Frontal cortex (tissue), 4 donors: ENCODE results near the gene CANT1. TPM values are rescaled to one million over a fixed set of nuclear protein-coding genes. Genes with fewer than 3 reads are reported as not detected.
"Not testable (repeated sequence)": the region's sequence is repeated elsewhere in the genome, so short reads cannot be mapped to it uniquely, and the experiment has no call there.

Experiments used
- DNase-seq, 2 donors: peaks; one replicate each; pipeline ENCODE4 v3.0.0; 2012; ENCODE audit warnings: low spot score in 2 of 2
- FAIRE-seq: peaks from 2 replicates; lab custom pipeline; 2012; peaks lifted over from hg19 to GRCh38; lab: Jason Lieb, UNC
- total RNA-seq: library from RNA; depleted of rRNA; stranded (reverse); fragments of >200 nt; gene quantifications from one replicate; pipeline ENCODE4 v1.2.3, GENCODE V29; 2014
- donor health status: control.
- donor health status: control.
- donor health status: control.

The CANT1 gene
- total RNA-seq, 1 donor from 2014 or later: 17.5 TPM

DNA sequence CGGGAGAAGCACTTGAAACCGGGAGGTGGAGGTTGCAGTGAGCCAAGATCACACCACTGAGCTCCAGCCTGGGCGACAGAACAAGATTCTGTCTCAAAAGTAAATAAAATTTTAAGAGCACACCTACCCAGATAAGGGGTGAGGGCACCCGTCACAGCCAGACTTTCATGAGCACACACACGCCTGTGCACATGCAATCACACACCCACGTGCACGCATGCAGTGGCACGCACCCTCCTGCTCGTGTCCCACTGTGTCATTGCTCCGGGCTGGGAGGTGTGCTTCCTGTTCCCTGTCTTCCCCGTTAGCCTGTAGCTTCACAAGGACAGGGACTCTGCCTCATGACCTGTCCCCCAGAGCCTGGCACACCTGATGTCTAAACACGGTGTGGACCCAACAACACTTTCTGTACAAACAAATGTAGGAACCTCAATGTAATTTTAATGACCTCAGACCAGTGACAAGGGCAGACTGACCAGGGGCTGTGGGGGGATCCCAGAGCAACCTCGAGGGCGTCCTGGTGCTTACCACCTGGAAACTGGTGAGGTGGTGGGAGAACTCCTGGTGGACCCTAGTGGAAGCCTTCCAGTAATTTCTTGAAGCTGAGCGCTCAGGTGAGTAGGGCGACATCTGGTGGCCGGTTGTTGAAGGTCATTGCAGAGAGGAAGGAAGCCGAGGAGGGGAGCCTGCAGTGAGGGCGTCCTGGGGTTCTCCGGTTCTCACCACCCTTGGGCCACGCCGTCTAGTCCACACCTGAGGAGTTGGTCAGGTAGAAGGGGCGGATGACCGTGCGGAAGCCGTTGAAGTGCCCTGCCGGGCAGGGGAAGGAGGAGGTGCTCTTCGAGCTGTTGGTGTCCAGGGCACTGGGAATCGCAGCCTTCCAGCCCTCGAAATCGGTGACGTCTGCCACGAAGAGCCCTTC lies 38.5 kb downstream of the CANT1 start:
- peak; percentile 80 for DNase-seq
- no peak for FAIRE-seq

DNA sequence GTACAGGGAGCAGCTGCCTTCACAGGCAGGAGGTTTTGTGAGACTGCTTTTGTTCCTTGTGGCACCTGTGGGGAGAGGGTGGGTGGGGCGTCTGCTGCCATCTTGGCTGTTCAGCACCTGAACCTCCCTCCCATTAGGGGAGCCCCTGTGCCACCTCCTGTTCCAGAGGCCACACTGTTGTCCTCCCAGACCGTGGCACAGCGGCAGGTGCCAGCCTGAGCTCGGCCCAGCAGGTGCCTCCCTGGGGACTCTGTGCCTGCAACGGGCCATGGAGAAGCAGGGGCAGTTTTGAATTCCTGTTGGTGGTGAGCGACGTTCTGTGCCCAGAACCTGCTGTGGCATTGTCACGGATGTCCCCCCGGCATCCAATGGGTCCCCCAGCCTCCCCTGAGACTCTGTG lies 39.7 kb downstream of the CANT1 start:
- FAIRE-seq: no peak
- DNase-seq: no peak

DNA sequence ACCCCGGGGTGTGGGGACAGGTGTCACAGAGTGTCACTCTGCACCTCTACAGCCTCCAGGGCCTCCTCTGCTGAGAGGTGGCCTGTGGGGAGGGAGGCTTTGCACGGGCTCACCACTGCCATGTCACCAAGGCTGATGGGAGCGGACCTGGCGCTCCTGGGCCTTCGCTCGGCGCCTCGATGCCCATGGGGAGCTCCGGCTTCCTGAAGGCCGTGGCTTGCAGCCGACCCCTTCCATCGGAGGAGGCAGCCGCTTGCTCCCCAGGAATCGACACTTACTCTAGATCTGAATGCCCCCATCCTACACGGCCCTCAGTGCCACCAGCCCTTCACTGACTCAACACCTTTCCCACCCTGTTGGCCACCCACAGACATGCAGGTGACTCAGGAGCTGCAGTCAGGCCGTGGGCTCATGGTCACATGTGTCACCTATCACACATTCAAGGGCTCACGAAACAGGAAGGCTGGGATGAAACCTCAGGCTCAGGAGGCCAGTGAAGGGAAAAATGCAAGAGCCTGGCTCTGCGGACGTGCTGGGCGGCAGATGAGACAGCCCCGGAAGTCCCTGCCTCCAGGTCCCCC lies 41.7 kb downstream of the CANT1 start:
- DNase-seq (no peak), FAIRE-seq (no peak)

DNA sequence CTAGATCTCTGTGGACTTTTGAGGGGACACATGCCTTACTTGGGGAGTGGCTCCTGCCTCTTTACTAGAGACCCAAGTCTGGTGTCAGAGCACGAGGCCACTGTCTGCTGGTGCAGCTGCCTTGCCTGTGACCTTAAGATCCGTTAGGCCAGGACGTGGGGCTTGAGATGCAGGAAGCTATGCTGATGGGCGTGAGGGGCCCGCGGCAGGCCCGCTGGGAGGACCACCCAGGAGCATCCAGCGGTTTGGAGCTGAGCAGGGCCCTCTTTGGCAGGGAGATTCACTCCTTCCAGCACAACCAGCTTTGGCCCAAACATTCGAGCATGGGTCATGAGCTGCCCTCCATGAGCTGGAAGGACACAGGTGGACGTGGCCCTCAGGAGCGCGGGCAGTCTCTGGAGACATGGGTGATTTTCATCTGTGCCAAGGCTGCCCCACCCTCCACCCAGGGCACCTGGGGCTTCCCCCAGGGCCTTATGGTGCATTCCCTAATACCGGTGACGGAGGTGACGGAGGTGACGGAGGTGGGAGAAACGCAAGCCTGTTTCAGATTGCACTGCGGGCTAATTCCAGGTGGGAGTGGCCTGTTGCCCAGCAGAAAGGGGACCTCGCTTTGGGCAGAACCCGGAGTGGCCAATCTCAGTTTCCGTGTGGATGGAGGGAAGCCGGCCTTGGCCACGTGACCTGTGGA lies 42.5 kb downstream of the CANT1 start:
- FAIRE-seq: no peak

DNA sequence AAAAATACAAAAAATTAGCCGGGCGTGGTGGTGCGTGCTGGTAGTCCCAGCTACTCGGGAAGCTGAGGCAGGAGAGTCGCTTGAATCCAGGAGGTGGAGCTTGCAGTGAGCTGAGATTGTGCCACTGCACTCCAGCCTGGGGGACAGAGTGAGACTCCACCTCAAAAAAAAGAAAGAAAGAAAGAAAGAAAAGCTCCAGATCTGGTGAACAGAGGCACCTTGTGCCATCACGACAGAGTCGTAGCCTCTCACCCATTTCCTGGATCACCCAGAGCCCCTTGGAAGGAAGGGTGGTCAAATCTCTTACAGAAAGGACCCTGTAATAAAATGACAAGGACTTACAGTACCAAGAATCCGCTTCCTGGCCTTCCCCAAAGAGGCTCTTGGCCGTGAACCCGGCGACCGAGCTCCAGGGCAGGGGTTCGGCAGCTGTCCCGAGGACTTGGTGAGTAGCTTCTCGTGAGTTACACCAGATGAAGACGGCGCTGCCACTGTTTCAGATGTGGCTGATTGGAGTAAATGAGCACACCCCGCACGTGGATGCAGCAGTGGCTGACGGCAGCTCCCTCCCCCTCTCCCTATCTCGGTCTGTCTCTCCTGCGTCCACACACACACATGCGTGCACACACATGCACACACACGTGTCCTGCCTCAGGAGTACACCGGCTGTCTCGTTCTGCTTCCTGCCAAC lies 43.3 kb downstream of the CANT1 start:
- DNase-seq: no peak
- FAIRE-seq: no peak

More for the DNA sequence above, 42.5 kb downstream of the CANT1 start:
- DNase-seq: no peak

DNA sequence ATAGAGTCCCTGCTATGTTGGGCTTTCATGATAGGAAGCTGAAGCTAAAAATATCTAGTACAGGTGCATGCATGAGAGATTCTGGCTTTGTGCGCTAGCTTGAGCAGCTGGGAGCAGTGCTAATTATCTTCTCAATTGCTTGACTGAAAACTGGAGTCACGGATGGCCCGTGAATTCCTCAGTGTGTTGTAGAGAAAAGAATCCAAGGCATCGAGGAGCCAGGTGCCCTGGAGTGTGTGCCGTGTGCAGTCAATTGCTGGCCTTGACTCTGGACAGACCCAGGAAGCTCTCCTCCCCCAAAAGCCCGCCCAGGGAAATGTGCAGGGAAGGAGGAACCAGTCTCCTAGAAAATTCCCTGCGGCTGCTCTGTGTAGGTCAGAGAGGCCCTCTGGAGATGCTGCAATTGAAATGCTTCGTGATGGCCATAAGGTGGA lies 44.1 kb downstream of the CANT1 start:
- no peak for DNase-seq
- FAIRE-seq: no peak

DNA sequence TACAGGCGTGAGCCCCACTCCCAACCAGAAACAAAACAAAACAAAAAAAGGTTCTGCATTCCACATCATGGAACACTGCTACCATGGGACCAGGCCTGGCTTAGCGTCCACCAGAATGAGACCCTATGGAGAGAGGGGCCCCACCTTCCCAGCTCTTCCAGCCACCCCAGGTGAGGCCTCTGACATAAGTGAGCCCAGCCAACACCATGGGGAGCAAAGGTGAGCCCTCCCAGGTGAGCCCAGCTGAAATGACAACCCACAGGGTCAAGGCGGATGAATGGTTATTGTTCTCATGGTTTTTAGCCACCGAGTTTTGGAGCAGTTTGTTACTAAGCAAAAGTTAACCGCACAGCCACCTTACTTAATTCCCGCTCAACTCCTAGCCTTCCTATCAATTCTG lies 46.2 kb downstream of the CANT1 start:
- no peak for DNase-seq
- FAIRE-seq: no peak

DNA sequence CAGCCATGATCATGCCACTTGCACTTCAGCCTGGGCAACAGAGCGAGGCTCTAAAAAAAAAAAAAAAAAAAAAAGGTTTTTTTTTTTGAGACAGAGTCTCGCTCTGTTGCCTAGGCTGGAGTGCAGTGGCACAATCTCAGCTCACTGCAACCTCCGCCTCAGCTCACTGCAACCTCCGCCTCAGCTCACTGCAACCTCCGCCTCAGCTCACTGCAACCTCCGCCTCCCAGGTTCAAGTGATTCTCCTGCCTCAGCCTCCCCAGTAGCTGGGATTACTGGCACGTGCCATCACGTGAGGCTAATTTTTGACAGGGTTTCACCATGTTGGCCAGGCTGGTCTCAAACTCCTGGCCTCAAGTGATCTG lies 46.6 kb downstream of the CANT1 start:
- not testable (repeated sequence) for FAIRE-seq, DNase-seq

DNA sequence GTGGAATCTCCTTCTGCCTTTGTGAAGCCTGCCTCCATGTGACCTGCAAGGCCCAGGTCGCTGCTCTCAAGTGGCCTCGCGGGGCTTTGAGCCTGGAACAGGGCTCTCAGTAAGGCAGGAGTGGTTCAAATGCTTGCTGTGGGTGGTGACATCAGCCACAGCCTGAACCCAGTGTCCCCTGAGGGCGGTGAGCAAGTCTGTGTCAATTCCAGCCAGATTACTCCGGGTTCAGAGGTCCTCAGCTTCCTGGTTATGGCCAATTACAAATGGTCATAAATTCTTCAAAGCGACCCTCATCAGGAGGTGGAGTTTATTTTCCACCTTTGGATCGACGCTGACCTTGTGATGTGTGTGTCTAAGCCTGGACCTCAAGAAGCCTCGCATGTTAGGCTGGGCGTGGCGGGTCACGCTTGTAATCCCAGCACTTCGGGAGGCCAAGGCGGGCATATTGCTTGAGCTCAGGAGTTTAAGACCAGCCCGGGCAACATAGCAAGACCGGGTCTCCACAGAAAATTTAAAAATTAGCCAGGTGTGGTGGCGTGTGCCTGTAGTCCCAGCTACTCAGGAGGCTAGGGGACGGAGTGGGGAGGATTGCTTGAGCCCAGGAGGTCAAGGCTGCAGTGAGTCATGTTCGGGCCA lies 47.1 kb downstream of the CANT1 start:
- FAIRE-seq (no peak), DNase-seq (no peak)

DNA sequence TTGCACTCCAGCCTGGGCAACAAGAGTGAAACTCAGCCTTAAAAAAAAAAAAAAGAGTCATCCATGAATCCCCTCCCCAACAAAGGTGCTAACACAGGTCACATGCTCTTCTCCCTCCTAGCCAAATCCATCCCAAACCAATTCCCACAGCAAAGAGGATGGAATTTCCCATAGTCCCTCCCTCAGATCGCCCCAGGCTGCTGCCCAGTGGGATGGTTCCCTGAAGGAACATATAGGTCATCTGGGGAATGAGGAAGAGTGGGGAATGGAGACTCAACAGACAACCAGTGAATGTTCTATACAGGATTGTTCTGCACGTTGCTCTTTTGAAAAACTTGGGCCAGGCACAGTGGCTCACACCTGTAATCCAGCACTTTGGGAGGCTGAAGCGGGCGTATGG lies 48.0 kb downstream of the CANT1 start:
- no peak for DNase-seq
- FAIRE-seq: no peak

DNA sequence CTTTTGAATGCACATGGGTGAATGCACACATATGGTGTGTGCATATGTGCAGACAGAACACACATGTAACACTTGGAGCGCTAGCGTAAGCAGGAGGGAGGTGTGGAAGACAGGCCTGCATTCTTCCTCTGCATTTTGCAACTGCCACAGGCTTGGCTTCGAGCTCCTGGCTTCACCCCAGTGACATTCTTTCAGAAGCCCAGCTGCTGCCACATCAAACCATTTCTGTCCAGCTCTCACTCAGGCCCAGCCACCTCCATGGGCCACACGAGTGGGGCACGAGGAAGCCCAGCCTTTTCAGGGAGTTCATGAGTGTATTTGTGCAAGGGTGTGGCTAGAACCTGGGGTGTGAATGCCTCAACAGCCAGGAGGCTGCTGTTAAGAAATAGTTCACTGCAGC lies 48.6 kb downstream of the CANT1 start:
- FAIRE-seq (no peak), DNase-seq (no peak)

DNA sequence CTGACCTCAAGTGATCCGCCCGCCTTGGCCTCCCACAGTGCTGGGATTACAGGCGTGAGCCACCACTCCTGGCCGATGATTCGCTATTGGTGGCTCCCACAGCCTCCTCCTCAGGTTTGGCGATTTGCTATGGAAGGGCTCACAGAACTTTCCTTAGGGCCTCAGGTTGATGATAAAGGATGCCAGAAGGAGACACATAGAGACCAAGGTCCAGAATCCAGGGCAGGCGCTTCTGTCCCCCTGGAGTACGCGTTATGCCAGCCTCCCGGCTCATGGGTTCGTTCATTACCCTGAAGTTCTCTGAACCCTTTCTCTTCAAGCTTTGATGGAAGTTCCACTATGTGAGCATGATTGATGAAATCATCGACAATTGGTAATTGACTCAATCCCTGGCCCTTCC lies 49.8 kb downstream of the CANT1 start:
- DNase-seq (no peak), FAIRE-seq (no peak)

DNA sequence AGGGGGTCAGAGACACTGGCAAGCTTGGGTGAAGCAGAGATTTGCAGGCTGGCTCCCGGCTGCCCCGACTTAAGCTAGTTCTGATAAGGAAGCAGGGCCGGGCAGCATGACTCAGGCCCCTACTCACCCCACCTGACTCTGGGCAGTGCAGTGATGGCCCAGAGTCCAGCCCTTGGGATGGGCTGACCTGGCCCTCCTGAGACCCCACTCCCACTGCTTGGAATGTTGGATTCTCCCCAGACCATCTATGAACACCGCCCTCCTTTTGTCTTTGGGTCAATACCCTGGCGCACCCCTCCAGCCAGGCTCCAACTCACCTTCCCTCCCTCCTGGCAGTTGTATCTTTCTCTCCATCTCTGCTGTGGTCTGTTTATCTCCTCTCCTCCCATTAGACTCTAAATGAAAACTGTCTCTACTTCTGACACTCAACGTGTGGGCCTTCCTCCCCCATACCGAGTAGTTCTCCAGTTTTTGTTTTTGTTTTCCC lies 50.9 kb downstream of the CANT1 start:
- DNase-seq: no peak
- FAIRE-seq: no peak

DNA sequence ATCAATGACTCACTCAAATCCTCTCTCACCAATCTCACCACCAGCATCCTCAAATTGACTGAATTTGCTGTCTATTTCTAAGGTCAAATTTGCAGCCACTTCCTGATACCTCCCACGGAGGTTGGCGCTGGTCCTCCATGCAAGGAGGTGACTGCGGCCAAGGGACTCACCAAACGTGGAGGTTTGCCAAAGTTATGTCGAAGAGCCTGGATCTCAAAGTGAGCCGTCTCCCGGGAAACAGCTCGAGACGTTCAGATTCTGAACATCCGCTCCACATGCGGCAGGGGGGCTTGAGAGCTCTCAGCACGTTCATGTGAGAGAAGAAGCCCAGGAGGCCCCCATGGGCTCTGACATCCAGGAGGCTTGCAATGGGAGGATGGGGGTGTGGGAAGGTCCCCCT lies 52.4 kb downstream of the CANT1 start:
- FAIRE-seq: no peak
- peak in 1 of 2 donors; percentile 53 for DNase-seq

DNA sequence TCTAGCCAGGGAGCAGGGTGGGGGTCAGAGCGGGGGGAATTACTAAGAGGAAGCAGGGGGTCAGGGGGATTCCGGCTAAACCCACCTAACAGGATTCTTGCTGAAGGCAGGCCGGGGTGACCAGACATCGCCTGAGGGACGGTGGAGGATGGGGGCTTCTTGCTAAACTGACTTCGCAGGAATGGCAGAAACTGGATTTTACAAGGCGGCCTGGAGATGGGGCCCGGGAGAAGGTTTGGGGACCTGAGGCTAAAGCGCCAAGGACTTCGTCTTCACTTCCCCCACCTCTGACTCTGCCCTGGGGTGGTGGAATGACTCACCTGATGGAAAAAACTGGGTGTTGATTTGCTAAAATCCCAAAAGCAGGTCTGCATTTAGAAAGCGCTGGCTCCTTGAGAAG lies 53.3 kb downstream of the CANT1 start:
- DNase-seq: no peak
- no peak for FAIRE-seq

DNA sequence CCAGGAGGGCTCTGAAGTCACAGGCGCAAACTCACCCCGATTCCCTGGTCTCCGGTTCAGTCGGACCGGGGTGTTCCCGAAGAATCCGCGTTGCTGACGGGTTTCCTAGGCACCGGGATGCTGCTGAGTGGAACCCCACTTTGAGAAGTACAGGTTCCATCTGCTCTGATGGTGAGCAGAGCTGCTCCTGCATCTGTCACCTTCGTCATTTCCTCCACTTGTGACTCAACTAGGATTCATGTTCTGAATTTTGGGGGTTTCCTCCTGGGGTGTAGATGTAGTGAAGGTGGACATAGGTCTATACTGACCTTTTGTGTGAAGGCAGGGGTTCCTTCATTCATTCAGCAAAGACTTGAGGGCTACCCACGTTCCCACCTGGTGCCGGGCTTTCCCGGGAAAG lies 54.9 kb downstream of the CANT1 start:
- FAIRE-seq (no peak), DNase-seq (no peak)

DNA sequence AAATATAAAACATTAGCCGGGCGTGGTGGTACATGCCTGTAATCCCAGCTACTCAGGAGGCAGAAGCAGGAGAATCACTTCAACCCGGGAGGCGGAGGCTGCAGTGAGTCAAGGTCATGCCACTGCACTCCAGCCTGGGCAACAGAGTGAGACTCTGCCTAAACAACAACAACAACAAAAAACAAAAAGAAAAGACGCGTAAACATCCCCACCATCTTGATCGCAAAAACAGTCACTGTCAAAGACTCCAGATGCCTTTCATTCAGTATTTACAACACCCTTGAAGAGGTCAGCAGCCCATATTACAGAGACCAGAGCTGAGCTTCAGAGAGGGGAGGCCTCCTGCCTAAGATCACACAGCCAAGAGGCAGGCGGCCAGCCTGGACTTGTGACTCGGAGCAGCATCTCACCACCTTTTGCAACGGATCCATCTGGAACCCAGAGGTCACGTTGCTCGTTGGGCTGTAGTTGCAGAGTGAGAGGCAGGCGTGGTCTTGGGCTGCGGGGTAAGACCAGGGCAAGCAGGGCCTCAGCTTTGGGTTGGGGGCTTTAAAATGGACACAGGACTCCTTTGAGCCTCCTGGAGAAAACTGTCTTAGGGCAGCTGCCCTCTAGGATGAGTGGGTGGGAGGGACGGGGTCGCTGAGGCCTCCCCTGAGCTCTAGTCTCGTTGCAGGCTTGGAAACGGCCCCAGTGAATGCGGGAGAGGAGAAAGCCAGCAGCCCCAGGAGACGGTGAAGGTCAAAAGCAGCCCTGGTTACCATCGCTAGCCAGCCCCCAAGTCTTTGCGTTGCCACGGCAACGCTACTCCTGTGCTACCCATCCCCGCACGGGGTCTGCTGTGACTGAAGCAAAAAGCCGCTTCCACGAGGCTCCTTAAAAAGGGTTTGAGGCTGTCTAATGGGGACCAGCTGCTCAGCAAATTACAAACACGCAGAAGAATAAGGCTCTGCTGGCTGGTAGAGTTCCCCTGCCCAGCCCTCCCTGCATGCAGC lies 55.9 kb downstream of the CANT1 start:
- FAIRE-seq (no peak), DNase-seq (no peak)

DNA sequence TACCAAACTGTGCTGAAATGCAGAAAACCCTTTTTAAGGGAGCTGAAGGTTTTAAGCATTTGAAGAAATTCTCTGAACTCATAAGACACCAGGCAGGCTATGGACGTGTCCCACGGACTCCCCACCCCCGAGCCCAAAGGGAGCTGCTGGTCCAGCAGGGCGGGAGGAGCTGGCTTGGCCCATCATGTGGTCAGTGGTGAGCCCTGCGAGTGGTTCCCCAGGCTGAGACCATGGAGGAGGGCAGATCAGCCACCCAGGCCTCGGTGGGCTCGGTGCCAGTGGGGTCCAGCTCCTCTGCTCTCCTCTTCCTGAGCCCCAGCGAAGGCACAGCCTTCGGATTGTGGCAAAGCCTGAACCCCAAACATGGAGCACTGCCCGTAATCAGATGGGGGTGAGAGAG lies 56.9 kb downstream of the CANT1 start:
- DNase-seq (no peak), FAIRE-seq (no peak)
